Activated CD4-positive, CD25-positive, alpha-beta regulatory T cell treated with anti-CD3 and anti-CD28 coated beads, Interleukin-2, amount 50 U/mL, for 72 hours (primary cell): ENCODE results near the gene PDCD1LG2.

Source experiments
- DNase-seq: peaks from one replicate; pipeline ENCODE4 v3.0.0; 2021

Gene PDCD1LG2

GRCh38 chr9:5532790-5533189 is 22.5 kb downstream of the PDCD1LG2 start:
- DNase-seq, result no peak

- DNase-seq, result no peak
These were observed 26.4 kb downstream of the PDCD1LG2 start for GRCh38 chr9:5536684-5537083.

- no peak for DNase-seq
These were observed 33.8 kb downstream of the PDCD1LG2 start for GRCh38 chr9:5543875-5544702.

- no peak for DNase-seq
These were observed 39.6 kb downstream of the PDCD1LG2 start for GRCh38 chr9:5549658-5550650.

GRCh38 chr9:5551368-5552150 is 41.2 kb downstream of the PDCD1LG2 start:
- no peak for DNase-seq

GRCh38 chr9:5552301-5552700 is 42.0 kb downstream of the PDCD1LG2 start:
- DNase-seq, result no peak

GRCh38 chr9:5553211-5553610 is 42.9 kb downstream of the PDCD1LG2 start:
- DNase-seq, result no peak

- no peak for DNase-seq
These were observed 43.9 kb downstream of the PDCD1LG2 start for GRCh38 chr9:5554254-5554653.

- no peak for DNase-seq
These were observed 45.9 kb downstream of the PDCD1LG2 start for GRCh38 chr9:5556101-5556705.

- peak; percentile 34 for DNase-seq
These were observed 47.6 kb downstream of the PDCD1LG2 start for GRCh38 chr9:5557606-5558587.

- DNase-seq, result no peak
These were observed 49.3 kb downstream of the PDCD1LG2 start for GRCh38 chr9:5559659-5560058.

GRCh38 chr9:5560443-5561100 is 50.2 kb downstream of the PDCD1LG2 start:
- no peak for DNase-seq

- DNase-seq, result no peak
These were observed 51.6 kb downstream of the PDCD1LG2 start for GRCh38 chr9:5561828-5562488.

- no peak for DNase-seq
These were observed 52.6 kb downstream of the PDCD1LG2 start for GRCh38 chr9:5562806-5563416.

- DNase-seq, result no peak
These were observed 53.1 kb downstream of the PDCD1LG2 start for GRCh38 chr9:5563417-5563815.

GRCh38 chr9:5563886-5564285 is 53.6 kb downstream of the PDCD1LG2 start:
- DNase-seq, result no peak

GRCh38 chr9:5566054-5566618 is 55.8 kb downstream of the PDCD1LG2 start:
- DNase-seq, result no peak

GRCh38 chr9:5568868-5569267 is 58.5 kb downstream of the PDCD1LG2 start:
- DNase-seq, result no peak

GRCh38 chr9:5569409-5569808 is 59.1 kb downstream of the PDCD1LG2 start:
- DNase-seq, result no peak
